ENCODE data around the gene TMEM151B.
A peak's percentile ranks its signal among the peaks of the same experiment; 100 is the strongest.
"Not testable (repeated sequence)": the region's sequence is repeated elsewhere in the genome, so short reads cannot be mapped to it uniquely, and the experiment has no call there.

Gene TMEM151B

GRCh38 chr6:44304282-44305199 is 34.3 kb downstream of the TMEM151B start:
- Mint-ChIP-seq H3K9me3 (no peaks in the 10 kb centered on the region), H3K36me3 (ENCODE audit: low read depth) (peaks cover 34% of the 10 kb centered on the region), H3K4me3 (no peak overlapping the region), H3K4me1 (ENCODE audit: low read depth) (no peaks in the 10 kb centered on the region), H3K27me3 (ENCODE audit: low read depth) (no peaks in the 10 kb centered on the region), H3K27ac (no peak overlapping the region)

- Mint-ChIP-seq H3K36me3 (ENCODE audit: low read depth) (peaks cover 36% of the 10 kb centered on the region), H3K4me1 (ENCODE audit: low read depth) (no peaks in the 10 kb centered on the region), H3K9me3 (no peaks in the 10 kb centered on the region), H3K4me3 (no peak overlapping the region), H3K27ac (no peak overlapping the region), H3K27me3 (ENCODE audit: low read depth) (no peaks in the 10 kb centered on the region)
Measured at GRCh38 chr6:44305200-44305725, 35.0 kb downstream of the TMEM151B start.

DNA sequence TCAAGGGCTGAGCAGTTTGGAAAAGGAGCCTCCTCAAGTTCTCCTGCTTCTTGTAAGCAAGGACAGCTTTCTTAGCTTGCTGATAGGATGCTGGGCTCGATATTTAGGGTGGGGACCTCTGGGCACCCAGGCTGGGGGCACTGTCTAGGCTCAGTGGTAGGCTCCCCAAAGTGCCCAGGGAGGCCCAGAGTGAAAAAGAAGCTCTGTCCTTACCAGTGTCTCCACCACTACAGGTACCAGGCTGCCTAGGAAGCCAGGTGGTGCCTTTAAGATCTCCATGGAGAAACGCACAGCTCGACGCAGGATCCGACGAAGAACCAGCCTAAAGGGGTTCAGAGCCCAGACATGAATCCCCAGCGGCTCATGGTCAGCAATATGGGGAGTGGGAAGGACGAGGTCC is 36.5 kb downstream of the TMEM151B start:
- Mint-ChIP-seq H3K9me3 (no peaks in the 10 kb centered on the region), H3K4me3 (no peak overlapping the region), H3K27ac (no peak overlapping the region), H3K27me3 (ENCODE audit: low read depth) (no peaks in the 10 kb centered on the region), H3K4me1 (ENCODE audit: low read depth) (peaks cover 1% of the 10 kb centered on the region), H3K36me3 (ENCODE audit: low read depth) (peaks cover 32% of the 10 kb centered on the region)

DNA sequence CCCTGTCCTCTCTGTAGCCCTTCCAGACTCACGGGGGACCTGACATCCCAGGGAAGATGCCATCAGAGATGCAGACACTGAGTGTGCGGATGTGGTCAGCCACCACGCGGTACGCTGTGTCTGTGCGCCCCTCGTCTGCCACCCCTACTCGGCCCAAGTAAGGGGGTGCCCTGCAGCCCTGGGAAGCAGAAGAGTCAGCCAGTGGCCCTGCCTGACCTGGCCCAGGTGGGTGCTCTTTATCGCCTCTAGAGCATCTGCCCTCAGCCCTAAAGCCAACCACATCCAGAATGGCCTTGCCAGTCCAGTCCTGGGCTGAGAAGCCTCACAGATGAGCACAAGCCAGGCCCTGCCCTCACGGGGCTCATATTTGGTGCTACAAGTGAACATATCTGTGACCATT is 37.0 kb downstream of the TMEM151B start:
- Mint-ChIP-seq H3K9me3 (no peaks in the 10 kb centered on the region), H3K36me3 (ENCODE audit: low read depth) (peaks cover 32% of the 10 kb centered on the region), H3K4me3 (no peak overlapping the region)

GRCh38 chr6:44309092-44309491 is 38.8 kb downstream of the TMEM151B start:
- peaks cover 13% of the 10 kb centered on the region for H3K4me1 Mint-ChIP-seq (ENCODE audit: low read depth)
- no peak overlapping the region for H3K4me3 Mint-ChIP-seq
- H3K36me3 Mint-ChIP-seq (ENCODE audit: low read depth): peaks cover 25% of the 10 kb centered on the region
- no peaks in the 10 kb centered on the region for H3K9me3 Mint-ChIP-seq
- no peaks in the 10 kb centered on the region for H3K27me3 Mint-ChIP-seq (ENCODE audit: low read depth)
- peak overlapping the region; percentile 15 for H3K27ac Mint-ChIP-seq

More for the DNA sequence above, 37.0 kb downstream of the TMEM151B start:
- H3K4me1 Mint-ChIP-seq (ENCODE audit: low read depth): peaks cover 6% of the 10 kb centered on the region
- no peak overlapping the region for H3K27ac Mint-ChIP-seq
- no peaks in the 10 kb centered on the region for H3K27me3 Mint-ChIP-seq (ENCODE audit: low read depth)

DNA sequence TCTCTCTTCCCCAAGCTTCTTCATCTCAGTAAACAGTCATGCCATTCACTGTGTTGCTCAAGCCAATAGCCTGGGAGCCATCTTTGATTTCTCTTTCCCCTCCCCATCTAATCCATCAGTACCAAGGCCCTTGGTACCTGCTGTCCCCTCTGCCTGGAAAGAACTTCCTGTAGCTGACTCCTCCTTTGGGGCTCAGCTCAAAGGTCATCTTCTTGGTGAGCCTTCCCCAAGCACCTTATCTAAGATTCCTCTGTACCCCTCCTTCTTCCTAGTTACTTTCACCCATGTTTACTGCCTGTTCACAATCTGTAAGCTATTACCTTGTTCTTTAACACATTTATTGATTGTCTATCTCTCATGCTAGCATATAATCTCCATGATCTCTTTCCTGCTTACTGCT is 39.4 kb downstream of the TMEM151B start:
- H3K27ac Mint-ChIP-seq: no peak overlapping the region
- no peaks in the 10 kb centered on the region for H3K9me3 Mint-ChIP-seq
- H3K4me3 Mint-ChIP-seq: no peak overlapping the region
- H3K4me1 Mint-ChIP-seq (ENCODE audit: low read depth): peaks cover 13% of the 10 kb centered on the region
- H3K27me3 Mint-ChIP-seq (ENCODE audit: low read depth): no peaks in the 10 kb centered on the region
- peaks cover 25% of the 10 kb centered on the region for H3K36me3 Mint-ChIP-seq (ENCODE audit: low read depth)

DNA sequence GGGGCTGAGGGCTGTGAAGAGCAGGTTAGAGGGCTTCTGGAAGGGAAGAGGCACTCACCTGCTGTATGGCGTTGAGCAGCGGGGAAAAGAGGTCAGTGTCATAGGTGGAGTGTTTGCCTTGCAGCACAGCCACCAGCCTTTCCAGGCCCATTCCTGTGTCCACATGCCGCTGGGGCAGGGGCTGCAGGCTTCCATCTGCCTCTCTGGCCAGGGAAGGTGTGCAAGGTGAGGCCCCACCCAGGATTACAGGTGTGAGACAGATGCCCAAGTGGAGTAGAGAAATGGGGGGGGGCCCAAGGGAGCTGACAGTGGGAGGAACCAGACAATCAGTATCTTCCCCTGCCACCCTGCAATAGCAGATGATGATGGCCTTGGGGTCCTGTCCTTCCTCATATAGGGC is 40.0 kb downstream of the TMEM151B start:
- Mint-ChIP-seq H3K36me3 (ENCODE audit: low read depth) (peaks cover 22% of the 10 kb centered on the region), H3K4me1 (ENCODE audit: low read depth) (peaks cover 13% of the 10 kb centered on the region), H3K27ac (no peak overlapping the region), H3K4me3 (no peak overlapping the region), H3K27me3 (ENCODE audit: low read depth) (peaks cover 1% of the 10 kb centered on the region), H3K9me3 (no peaks in the 10 kb centered on the region)

- Mint-ChIP-seq H3K36me3 (ENCODE audit: low read depth) (peaks cover 15% of the 10 kb centered on the region), H3K9me3 (no peaks in the 10 kb centered on the region), H3K4me3 (peak overlapping the region; percentile 9), H3K4me1 (ENCODE audit: low read depth) (peaks cover 13% of the 10 kb centered on the region), H3K27ac (no peak overlapping the region), H3K27me3 (ENCODE audit: low read depth) (peaks cover 5% of the 10 kb centered on the region)
Measured at GRCh38 chr6:44311304-44311703, 41.1 kb downstream of the TMEM151B start.

DNA sequence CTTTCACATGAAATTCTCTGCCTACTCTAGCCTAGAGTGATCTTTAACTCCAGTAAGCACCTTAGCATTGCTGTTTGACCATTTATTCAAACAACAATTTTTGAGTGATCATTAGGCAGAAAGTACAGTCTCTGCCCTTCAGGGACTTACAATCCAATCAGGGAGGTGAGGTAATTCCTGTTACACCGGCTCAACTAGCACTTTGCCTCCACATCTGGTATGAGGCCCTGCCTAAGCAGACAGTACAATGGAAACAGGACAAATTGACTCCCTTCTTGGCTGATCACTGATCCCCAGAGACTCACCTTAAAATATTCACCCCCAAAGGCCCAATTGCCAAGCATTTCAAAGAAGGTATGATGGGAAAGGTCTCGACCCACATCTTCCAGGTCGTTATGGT is 41.5 kb downstream of the TMEM151B start:
- Mint-ChIP-seq H3K4me1 (ENCODE audit: low read depth) (peaks cover 13% of the 10 kb centered on the region), H3K36me3 (ENCODE audit: low read depth) (peaks cover 15% of the 10 kb centered on the region), H3K27ac (peak overlapping the region; percentile 70), H3K4me3 (peak overlapping the region; percentile 97), H3K27me3 (ENCODE audit: low read depth) (peaks cover 5% of the 10 kb centered on the region), H3K9me3 (no peaks in the 10 kb centered on the region)

- Mint-ChIP-seq H3K4me1 (ENCODE audit: low read depth) (peaks cover 13% of the 10 kb centered on the region), H3K4me3 (peak within 1 kb of the TSS; percentile 97), H3K36me3 (ENCODE audit: low read depth) (peaks cover 15% of the 10 kb centered on the region), H3K27me3 (ENCODE audit: low read depth) (peaks cover 7% of the 10 kb centered on the region), H3K9me3 (no peaks in the 10 kb centered on the region), H3K27ac (peak within 1 kb of the TSS; percentile 93)
Measured at GRCh38 chr6:44312901-44313788, 42.9 kb downstream of the TMEM151B start, which contains the start of gene AARS2. TSS of gene AARS2 (minus strand) at chr6:44313347. CDS start at chr6:44313323, 24 bp downstream.

DNA sequence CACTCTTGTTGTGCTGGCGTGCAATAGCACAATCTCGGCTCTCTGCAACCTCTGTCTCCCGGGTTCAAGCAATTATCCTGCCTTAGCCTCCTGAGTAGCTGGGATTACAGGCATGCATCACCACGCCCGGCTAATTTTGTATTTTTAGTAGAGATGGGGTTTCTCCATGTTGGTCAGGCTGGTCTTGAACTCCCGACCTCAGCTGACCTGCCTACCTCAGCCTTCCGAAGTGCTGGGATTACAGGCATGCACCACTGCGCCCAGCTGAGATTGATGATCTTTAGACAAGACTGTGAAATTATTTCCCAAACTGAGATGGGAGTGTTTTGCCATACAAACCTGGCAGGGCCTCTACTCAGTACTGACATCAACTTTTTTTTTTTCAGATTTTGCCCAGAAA is 44.4 kb downstream of the TMEM151B start:
- H3K36me3 Mint-ChIP-seq (ENCODE audit: low read depth): peaks cover 13% of the 10 kb centered on the region
- peaks cover 22% of the 10 kb centered on the region for H3K27me3 Mint-ChIP-seq (ENCODE audit: low read depth)
- H3K9me3 Mint-ChIP-seq, H3K4me3 Mint-ChIP-seq, H3K27ac Mint-ChIP-seq: not testable (repeated sequence)
- peaks cover 13% of the 10 kb centered on the region for H3K4me1 Mint-ChIP-seq (ENCODE audit: low read depth)

DNA sequence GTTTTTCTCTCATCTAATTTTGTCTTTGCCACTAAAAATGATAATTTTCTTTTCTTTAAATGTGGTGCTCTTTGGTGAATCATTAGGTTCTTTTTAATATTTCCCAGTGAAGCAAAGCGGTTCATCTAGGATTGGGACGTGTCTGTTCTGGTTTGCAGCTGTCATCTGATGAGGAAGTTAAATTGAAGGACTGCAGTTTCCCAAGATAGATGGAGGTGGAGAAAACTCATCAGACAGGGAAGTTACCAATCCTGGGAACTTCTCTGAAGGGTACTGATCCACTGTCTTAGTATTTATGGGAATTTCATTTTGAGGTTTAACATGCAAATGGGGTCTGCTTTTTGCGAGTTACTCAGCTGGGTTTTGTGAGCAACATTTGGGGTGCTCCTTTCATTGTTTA is 45.3 kb downstream of the TMEM151B start:
- peaks cover 6% of the 10 kb centered on the region for H3K36me3 Mint-ChIP-seq (ENCODE audit: low read depth)
- H3K4me3 Mint-ChIP-seq: no peak overlapping the region
- H3K4me1 Mint-ChIP-seq (ENCODE audit: low read depth): peaks cover 13% of the 10 kb centered on the region
- H3K27me3 Mint-ChIP-seq (ENCODE audit: low read depth): peaks cover 28% of the 10 kb centered on the region
- H3K27ac Mint-ChIP-seq: no peak overlapping the region
- no peaks in the 10 kb centered on the region for H3K9me3 Mint-ChIP-seq

GRCh38 chr6:44315951-44316350 is 45.7 kb downstream of the TMEM151B start:
- Mint-ChIP-seq H3K27me3 (ENCODE audit: low read depth) (peaks cover 32% of the 10 kb centered on the region), H3K4me1 (ENCODE audit: low read depth) (peaks cover 13% of the 10 kb centered on the region), H3K27ac (no peak overlapping the region), H3K9me3 (no peaks in the 10 kb centered on the region), H3K4me3 (no peak overlapping the region), H3K36me3 (ENCODE audit: low read depth) (peaks cover 3% of the 10 kb centered on the region)

- Mint-ChIP-seq H3K9me3 (no peaks in the 10 kb centered on the region), H3K4me1 (ENCODE audit: low read depth) (peaks cover 13% of the 10 kb centered on the region), H3K27ac (no peak overlapping the region), H3K36me3 (ENCODE audit: low read depth) (peaks cover 2% of the 10 kb centered on the region), H3K27me3 (ENCODE audit: low read depth) (peaks cover 37% of the 10 kb centered on the region), H3K4me3 (no peak overlapping the region)
Measured at GRCh38 chr6:44316481-44316880, 46.2 kb downstream of the TMEM151B start.

All from T-helper 1 cell treated with Interleukin-12 subunit alpha and Interleukin-12 subunit beta and Interleukin-4 antibody, amounts not matched to agents 30 μg/mL and 1 μg/mL, for 36 hours (primary cell).